ENCODE results near the gene ANGPTL2. TPM values are rescaled to one million over a fixed set of nuclear protein-coding genes. Genes with fewer than 3 reads are reported as not detected.
"Not testable (repeated sequence)": the region's sequence is repeated elsewhere in the genome, so short reads cannot be mapped to it uniquely, and the experiment has no call there.

Gene ANGPTL2
- total and polyA plus RNA-seq, 7 donors: 8.9 to 208 (median 15.0) TPM

DNA sequence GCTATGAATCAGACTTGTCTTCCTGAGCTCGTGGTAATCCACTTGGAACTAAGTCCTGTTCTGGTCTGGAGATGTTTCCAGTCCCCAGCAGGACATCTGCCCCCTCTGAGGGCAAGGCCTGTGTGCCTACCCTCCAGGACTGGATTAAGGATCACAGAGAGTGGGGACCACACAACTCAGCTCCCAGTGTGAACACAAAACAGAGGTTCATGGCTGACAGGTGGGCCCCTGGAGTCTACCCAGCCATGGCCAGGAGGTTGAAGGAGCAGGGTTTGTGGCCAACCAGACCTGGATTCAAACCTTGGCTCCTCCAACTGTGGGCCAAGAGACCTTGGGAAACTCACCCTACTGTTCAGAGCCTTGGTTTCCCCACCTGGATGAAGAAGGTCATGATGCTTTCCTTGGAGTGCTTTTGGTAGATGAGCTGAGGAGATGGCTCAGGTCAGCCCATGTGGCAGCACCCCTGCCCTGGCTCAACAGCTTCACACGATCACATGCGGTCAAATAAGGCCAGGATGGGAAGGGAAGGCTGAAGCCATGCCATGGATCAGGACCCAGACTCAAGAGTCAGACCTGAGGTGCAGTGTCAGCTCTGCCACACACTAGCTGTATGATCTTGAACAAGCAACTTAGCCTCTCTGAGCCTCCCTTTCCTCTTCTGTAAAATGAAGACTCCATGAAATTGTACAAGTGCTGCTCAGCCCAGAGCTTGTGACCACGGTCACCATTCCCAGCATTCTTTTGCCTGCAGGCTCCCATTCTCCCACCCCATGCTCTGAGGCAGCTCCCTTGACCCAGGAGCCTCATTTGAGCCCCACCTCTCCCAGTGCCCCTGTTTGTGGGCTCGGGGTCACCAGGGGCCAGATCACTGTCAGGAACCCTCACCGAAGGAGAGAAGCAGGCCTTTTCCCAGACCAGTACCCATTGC is 27.3 kb upstream of the ANGPTL2 start:
- no peak overlapping the region for H3K27ac ChIP-seq
- H3K4me1 ChIP-seq: peaks cover 34% of the 10 kb centered on the region
- H3K4me3 ChIP-seq: no peak overlapping the region
- H3K27me3 ChIP-seq (ENCODE audit: insufficient read depth in 3 of 3, low read length in 2 of 3): no peaks in the 10 kb centered on the region
- DNase-seq (no peak), ATAC-seq (no peak)
- WGBS, 3 donors: 88 to 91% (median 90%) methylated on average over 6 of the region's 6 CpGs
- no peaks in the 10 kb centered on the region for H3K36me3 ChIP-seq (ENCODE audit: insufficient read depth in 1 of 2, low read depth in 1 of 2)
- no peaks in the 10 kb centered on the region for H3K9me3 ChIP-seq
- intact Hi-C loops (cut with DNase I): no loop called here
- TF ChIP-seq, protein P1, sequence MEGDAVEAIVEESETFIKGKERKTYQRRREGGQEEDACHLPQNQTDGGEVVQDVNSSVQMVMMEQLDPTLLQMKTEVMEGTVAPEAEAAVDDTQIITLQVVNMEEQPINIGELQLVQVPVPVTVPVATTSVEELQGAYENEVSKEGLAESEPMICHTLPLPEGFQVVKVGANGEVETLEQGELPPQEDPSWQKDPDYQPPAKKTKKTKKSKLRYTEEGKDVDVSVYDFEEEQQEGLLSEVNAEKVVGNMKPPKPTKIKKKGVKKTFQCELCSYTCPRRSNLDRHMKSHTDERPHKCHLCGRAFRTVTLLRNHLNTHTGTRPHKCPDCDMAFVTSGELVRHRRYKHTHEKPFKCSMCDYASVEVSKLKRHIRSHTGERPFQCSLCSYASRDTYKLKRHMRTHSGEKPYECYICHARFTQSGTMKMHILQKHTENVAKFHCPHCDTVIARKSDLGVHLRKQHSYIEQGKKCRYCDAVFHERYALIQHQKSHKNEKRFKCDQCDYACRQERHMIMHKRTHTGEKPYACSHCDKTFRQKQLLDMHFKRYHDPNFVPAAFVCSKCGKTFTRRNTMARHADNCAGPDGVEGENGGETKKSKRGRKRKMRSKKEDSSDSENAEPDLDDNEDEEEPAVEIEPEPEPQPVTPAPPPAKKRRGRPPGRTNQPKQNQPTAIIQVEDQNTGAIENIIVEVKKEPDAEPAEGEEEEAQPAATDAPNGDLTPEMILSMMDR (IDR thresholded peaks at IDR 0.05): no peak

DNA sequence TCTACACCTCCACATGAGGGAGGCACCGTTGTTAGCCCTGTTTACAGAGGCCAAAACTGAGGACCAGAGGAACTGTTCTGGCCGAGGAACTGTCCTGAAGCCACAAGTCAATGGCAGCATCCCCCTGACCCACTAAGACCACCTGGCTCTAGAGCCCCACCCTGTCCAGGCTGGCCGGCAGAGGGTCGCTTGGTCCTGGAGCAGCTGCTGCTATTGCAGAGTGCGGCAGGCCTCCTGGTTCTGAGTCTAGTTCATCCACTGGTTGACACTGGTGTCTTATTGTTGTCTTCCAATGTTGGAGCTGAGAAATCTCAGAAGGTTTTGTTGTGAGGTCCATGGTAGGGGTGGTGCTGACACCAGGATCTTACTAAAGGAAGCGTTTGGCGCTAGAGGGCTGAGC is 26.6 kb upstream of the ANGPTL2 start:
- Histone ChIP-seq H3K9me3 (no peaks in the 10 kb centered on the region), H3K27me3 (ENCODE audit: insufficient read depth in 3 of 3, low read length in 2 of 3) (no peaks in the 10 kb centered on the region), H3K4me3 (no peak overlapping the region), H3K4me1 (peaks cover 34% of the 10 kb centered on the region), H3K36me3 (ENCODE audit: insufficient read depth in 1 of 2, low read depth in 1 of 2) (no peaks in the 10 kb centered on the region), H3K27ac (no peak overlapping the region)
- DNase-seq (no peak), ATAC-seq (no peak)
- TF ChIP-seq, protein P1 (IDR thresholded peaks at IDR 0.05): no peak
- WGBS, 3 donors: 99% methylated on average over 7 of the region's 7 CpGs
- intact Hi-C loops (cut with DNase I): no loop called here

DNA sequence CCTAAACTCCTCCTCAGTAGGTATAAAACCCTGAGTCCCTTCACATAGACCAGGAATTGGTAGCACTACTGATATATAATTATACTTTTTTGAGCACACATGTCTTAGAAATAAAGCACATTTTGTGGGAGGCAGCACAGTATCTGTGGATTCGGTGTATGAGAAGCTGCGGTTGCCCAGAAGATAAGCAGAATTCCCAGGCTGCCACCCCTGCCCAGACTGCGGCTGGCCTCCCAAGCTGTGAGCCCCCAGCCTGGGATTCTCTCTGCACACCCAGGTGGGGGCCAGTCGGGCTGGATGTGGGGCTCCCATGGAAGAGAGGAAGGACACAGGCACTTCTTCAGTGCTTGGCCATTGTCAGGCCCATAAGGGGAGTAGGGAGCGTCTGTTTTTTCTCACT is 25.6 kb upstream of the ANGPTL2 start:
- DNase-seq (no peak), ATAC-seq (no peak)
- intact Hi-C loops (cut with DNase I): no loop called here
- TF ChIP-seq, protein P1 (IDR thresholded peaks at IDR 0.05): no peak
- H3K27ac ChIP-seq: no peak overlapping the region
- 94 to 98% (median 97%) methylated on average over 5 of the region's 5 CpGs for WGBS, 3 donors
- no peaks in the 10 kb centered on the region for H3K27me3 ChIP-seq (ENCODE audit: insufficient read depth in 3 of 3, low read length in 2 of 3)
- H3K36me3 ChIP-seq (ENCODE audit: insufficient read depth in 1 of 2, low read depth in 1 of 2): no peaks in the 10 kb centered on the region
- H3K9me3 ChIP-seq: no peaks in the 10 kb centered on the region
- no peak overlapping the region for H3K4me3 ChIP-seq
- peaks cover 41% of the 10 kb centered on the region for H3K4me1 ChIP-seq

DNA sequence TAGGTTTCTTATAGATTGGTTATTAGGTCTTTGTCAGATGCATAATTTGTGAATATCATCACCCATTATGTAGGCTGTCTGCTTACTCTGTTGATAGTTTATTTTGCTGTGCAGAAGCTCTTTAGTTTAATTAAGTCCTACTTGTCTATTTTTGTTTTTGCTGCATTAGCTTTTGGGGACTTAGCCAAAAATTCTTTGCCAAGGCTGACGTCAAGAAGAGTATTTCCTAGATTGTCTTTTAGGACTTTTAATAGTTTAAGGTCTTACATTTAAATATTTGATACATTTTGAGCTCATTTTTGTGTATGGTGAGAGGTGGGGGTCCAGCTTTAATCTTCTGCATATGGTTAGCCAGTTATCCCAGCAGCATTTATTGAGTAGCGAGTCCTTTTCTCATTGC is 24.8 kb upstream of the ANGPTL2 start:
- no peaks in the 10 kb centered on the region for H3K27me3 ChIP-seq (ENCODE audit: insufficient read depth in 3 of 3, low read length in 2 of 3)

DNA sequence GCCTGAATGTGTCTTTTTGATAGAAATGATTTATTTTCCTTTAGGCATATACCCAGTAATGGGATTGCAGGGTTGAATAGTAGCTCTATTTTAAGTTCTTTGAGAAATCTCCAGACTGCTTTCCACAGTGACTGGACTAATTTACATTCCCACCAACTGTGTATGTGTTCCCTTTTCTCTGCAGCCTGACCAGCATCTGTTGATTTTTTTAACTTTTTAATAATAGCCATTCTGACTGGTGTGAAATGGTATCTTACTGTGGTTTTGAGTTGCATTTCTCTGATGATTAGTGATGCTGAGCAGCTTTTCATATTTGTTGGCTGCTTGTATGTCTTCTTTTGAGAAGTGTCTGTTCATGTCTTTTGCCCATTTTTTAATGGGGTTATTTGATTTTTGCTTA is 24.4 kb upstream of the ANGPTL2 start:
- H3K4me3 ChIP-seq; intact Hi-C loops (cut with DNase I); H3K9me3 ChIP-seq; DNase-seq; H3K36me3 ChIP-seq (ENCODE audit: insufficient read depth in 1 of 2, low read depth in 1 of 2); H3K27me3 ChIP-seq (ENCODE audit: insufficient read depth in 3 of 3, low read length in 2 of 3): not testable (repeated sequence)
- peak in 1 of 4 donors; percentile 33 for ATAC-seq
- Histone ChIP-seq H3K27ac (peak overlapping the region; percentile 87), H3K4me1 (peaks cover 52% of the 10 kb centered on the region)

More for the DNA sequence above, 24.8 kb upstream of the ANGPTL2 start:
- Histone ChIP-seq H3K4me3 (no peak overlapping the region), H3K9me3 (no peaks in the 10 kb centered on the region), H3K36me3 (ENCODE audit: insufficient read depth in 1 of 2, low read depth in 1 of 2) (no peaks in the 10 kb centered on the region), H3K4me1 (peaks cover 48% of the 10 kb centered on the region), H3K27ac (peak overlapping the region; percentile 87)
- ATAC-seq (no peak), DNase-seq (no peak)
- intact Hi-C loops (cut with DNase I): no loop called here
- TF ChIP-seq, protein P1 (IDR thresholded peaks at IDR 0.05): no peak
- 53 to 60% (median 58%) methylated on average over 2 of the region's 2 CpGs for WGBS, 3 donors

Data from psoas muscle (tissue), 8 donors.